Measurements from ENCODE around the gene FEM1B. TPM values are rescaled to one million over a fixed set of nuclear protein-coding genes. Genes with fewer than 3 reads are reported as not detected.

Gene FEM1B
- total RNA-seq, 4 donors from 2014 or later = 25.1 to 64.7 (median 43.0) TPM

- intact Hi-C loops (cut with DNase I; ENCODE audit: low total_unique reads) (no loop called here), in situ Hi-C loops (cut with MboI; ENCODE audit: low pct_ligation_motif_present in 1 of 4, low pct_unique_long_range_greater_than_20kb in 1 of 4, low sequenced_read_pairs in 3 of 4) (no loop called here)
- WGBS, 2 donors (ENCODE audit: low coverage in 1 of 2) = 68 to 73% methylated on average over 4 to 9 of the region's 9 CpGs
- no peak overlapping the region for H3K4me3 ChIP-seq
- TF ChIP-seq POLR2AphosphoS5 (IDR thresholded peaks at IDR 0.05) (no peak), EP300 (IDR thresholded peaks at IDR 0.05; ENCODE audit: low read depth) (no peak), POLR2A (IDR thresholded peaks at IDR 0.05) (no peak), CTCF (IDR thresholded peaks at IDR 0.05) (no peak)
- peaks cover 0 to 6% (median 0%) of the 10 kb centered on the region in 4 donors for H3K4me1 ChIP-seq
- no peaks in the 10 kb centered on the region for H3K27me3 ChIP-seq
- DNase-seq = no peak
- H3K9me3 ChIP-seq = no peaks in the 10 kb centered on the region
- H3K36me3 ChIP-seq = no peaks in the 10 kb centered on the region
- no peak overlapping the region for H3K27ac ChIP-seq
These were observed 57.1 kb downstream of the FEM1B start for GRCh38 chr15:68334661-68335124.

- no peak overlapping the region for H3K27ac ChIP-seq
- DNase-seq = no peak
- H3K4me1 ChIP-seq = peaks cover 0 to 6% (median 0%) of the 10 kb centered on the region in 4 donors
- intact Hi-C loops (cut with DNase I; ENCODE audit: low total_unique reads) = no loop called here
- H3K36me3 ChIP-seq = no peaks in the 10 kb centered on the region
- no peaks in the 10 kb centered on the region for H3K9me3 ChIP-seq
- WGBS, 2 donors (ENCODE audit: low coverage in 1 of 2) = 100% methylated on average over 1 of the region's 1 CpG; no CpG with 5 or more reads in 1 of the 2 donors
- in situ Hi-C loops (cut with MboI; ENCODE audit: low pct_ligation_motif_present in 1 of 4, low pct_unique_long_range_greater_than_20kb in 1 of 4, low sequenced_read_pairs in 3 of 4) = no loop called here
- H3K27me3 ChIP-seq = no peaks in the 10 kb centered on the region
- no peak for TF ChIP-seq POLR2AphosphoS5 (IDR thresholded peaks at IDR 0.05)
- H3K4me3 ChIP-seq = no peak overlapping the region
These were observed 57.7 kb downstream of the FEM1B start for GRCh38 chr15:68335251-68335650.

- Histone ChIP-seq H3K9me3 (no peaks in the 10 kb centered on the region), H3K4me1 (peaks cover 0 to 6% (median 0%) of the 10 kb centered on the region in 4 donors), H3K27me3 (no peaks in the 10 kb centered on the region), H3K36me3 (no peaks in the 10 kb centered on the region), H3K4me3 (no peak overlapping the region), H3K27ac (no peak overlapping the region)
- TF ChIP-seq CTCF (IDR thresholded peaks at IDR 0.05) (no peak), POLR2A (IDR thresholded peaks at IDR 0.05) (no peak), POLR2AphosphoS5 (IDR thresholded peaks at IDR 0.05) (no peak), EP300 (IDR thresholded peaks at IDR 0.05; ENCODE audit: low read depth) (no peak)
- in situ Hi-C loops (cut with MboI; ENCODE audit: low pct_ligation_motif_present in 1 of 4, low pct_unique_long_range_greater_than_20kb in 1 of 4, low sequenced_read_pairs in 3 of 4) (no loop called here), intact Hi-C loops (cut with DNase I; ENCODE audit: low total_unique reads) (no loop called here)
- 93% methylated on average over 5 of the region's 14 CpGs; no CpG with 5 or more reads in 1 of the 2 donors for WGBS, 2 donors (ENCODE audit: low coverage in 1 of 2)
- no peak for DNase-seq
These were observed 58.1 kb downstream of the FEM1B start for GRCh38 chr15:68335655-68336054.

- TF ChIP-seq CTCF (IDR thresholded peaks at IDR 0.05) (no peak), EP300 (IDR thresholded peaks at IDR 0.05; ENCODE audit: low read depth) (no peak), POLR2AphosphoS5 (IDR thresholded peaks at IDR 0.05) (no peak), POLR2A (IDR thresholded peaks at IDR 0.05) (no peak)
- in situ Hi-C loops (cut with MboI; ENCODE audit: low pct_ligation_motif_present in 1 of 4, low pct_unique_long_range_greater_than_20kb in 1 of 4, low sequenced_read_pairs in 3 of 4) (no loop called here), intact Hi-C loops (cut with DNase I; ENCODE audit: low total_unique reads) (no loop called here)
- H3K4me3 ChIP-seq = no peak overlapping the region
- DNase-seq = no peak
- no peaks in the 10 kb centered on the region for H3K27me3 ChIP-seq
- WGBS, 2 donors (ENCODE audit: low coverage in 1 of 2) = 84% methylated on average over 7 of the region's 7 CpGs; no CpG with 5 or more reads in 1 of the 2 donors
- no peaks in the 10 kb centered on the region for H3K36me3 ChIP-seq
- H3K9me3 ChIP-seq = no peaks in the 10 kb centered on the region
- H3K27ac ChIP-seq = no peak overlapping the region
- H3K4me1 ChIP-seq = peaks cover 0 to 12% (median 0%) of the 10 kb centered on the region in 4 donors
These were observed 59.0 kb downstream of the FEM1B start for GRCh38 chr15:68336516-68336915.

GRCh38 chr15:68337826-68338225 is 60.3 kb downstream of the FEM1B start:
- in situ Hi-C loops (cut with MboI; ENCODE audit: low pct_ligation_motif_present in 1 of 4, low pct_unique_long_range_greater_than_20kb in 1 of 4, low sequenced_read_pairs in 3 of 4) (no loop called here), intact Hi-C loops (cut with DNase I; ENCODE audit: low total_unique reads) (no loop called here)
- no peak for TF ChIP-seq POLR2A (IDR thresholded peaks at IDR 0.05)
- TF ChIP-seq EP300 (IDR thresholded peaks at IDR 0.05; ENCODE audit: low read depth) = no peak
- no peak for TF ChIP-seq POLR2AphosphoS5 (IDR thresholded peaks at IDR 0.05)
- no peak for TF ChIP-seq CTCF (IDR thresholded peaks at IDR 0.05)
- 55 to 70% methylated on average over 2 to 6 of the region's 6 CpGs for WGBS, 2 donors (ENCODE audit: low coverage in 1 of 2)
- Histone ChIP-seq H3K36me3 (no peaks in the 10 kb centered on the region), H3K4me3 (no peak overlapping the region), H3K27ac (no peak overlapping the region), H3K27me3 (no peaks in the 10 kb centered on the region), H3K4me1 (peaks cover 0 to 16% (median 0%) of the 10 kb centered on the region in 4 donors), H3K9me3 (no peaks in the 10 kb centered on the region)
- DNase-seq = no peak
